NCI-H187 treated with DMSO at 0.1 percent for 48 hours (cell line): Measurements from ENCODE around the gene ANKRD44.

Source experiments
- DNase-seq: peaks from one replicate; lab custom pipeline; 2025; lab: John Stamatoyannopoulos, UW

The ANKRD44 gene

DNA sequence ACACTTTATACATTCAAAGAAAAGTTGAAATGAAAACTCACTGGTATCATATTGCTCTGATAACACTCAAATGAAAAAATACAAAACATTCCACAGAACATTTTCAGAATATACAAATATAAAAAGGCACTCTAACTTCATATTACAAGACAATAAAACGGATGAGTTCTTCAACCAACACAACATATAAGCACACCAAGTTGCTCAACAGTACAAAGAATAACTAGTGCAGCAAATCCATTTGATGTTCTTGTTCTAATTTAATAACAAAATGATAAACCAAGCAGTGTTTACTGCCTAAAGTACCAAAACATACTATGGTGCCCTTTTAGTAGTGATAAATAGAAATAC lies 323.3 kb downstream of the ANKRD44 start:
- no peak for DNase-seq

DNA sequence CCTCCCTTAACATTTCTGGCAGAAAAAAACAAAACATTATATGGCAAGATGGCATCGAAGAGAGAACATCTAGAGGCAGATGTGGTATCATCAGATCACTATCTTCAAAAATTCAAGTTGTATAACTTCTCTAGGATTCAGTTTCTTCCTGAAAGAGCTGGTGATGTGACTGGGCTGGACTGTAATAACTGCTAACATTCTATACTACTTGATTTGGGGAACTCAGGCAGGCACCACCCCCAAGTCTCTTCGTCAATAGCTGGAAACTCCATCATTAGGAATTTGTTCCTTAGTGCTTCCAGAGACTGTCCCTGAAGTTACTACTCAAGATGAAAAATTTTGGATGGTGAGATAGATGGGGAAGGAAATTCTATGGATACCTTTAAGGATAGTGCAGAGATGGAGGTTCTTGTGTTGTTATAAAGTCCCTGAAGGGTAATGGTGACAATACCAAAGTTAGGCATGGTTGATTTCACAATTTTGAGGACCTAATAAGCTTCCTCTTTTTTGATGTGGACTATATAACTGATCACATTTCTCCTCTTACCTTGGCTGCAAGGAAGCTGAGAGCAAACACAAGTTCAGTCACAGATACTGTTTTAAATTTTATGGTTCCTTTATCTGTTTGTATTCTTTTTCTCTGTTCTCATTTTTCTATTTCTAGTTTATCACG lies 324.9 kb downstream of the ANKRD44 start:
- no peak for DNase-seq

DNA sequence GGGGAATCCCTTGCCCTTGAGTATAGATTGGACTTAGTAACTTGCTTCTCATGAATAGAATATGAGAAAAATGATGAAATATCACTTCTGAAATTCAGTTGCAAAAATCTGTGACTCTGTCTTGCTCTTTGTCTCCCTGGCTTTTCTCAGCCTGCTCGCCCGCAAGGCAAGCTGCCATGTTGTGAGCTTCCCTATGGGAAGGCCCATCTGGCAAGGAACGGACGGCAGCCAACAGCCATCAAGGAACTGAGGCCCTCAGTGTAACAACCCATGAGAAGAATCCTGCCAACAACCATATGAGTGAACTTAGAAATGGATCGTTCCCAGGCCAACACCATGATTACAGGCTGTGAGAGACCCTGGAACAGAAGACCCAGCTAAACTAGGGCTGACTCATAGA lies 325.7 kb downstream of the ANKRD44 start:
- no peak for DNase-seq

DNA sequence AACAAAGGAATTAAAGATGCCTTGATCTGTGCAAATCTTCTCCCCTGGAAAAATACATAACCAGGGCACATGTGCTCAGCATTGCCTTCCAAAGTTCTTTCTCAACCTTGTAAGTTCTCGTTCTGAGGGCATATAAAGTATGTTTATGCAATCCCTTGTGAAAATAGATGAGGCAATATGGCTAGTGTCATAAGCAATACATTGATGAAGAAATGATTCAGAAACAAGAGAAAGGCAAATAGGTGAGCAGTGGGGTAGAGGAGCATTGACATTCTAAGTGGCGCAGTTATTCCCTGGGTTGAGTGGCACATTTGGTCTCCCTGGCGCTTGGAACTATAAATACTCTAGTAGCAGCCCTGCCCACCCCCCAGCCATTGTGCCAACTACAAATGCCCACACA lies 326.6 kb downstream of the ANKRD44 start:
- DNase-seq, result no peak

DNA sequence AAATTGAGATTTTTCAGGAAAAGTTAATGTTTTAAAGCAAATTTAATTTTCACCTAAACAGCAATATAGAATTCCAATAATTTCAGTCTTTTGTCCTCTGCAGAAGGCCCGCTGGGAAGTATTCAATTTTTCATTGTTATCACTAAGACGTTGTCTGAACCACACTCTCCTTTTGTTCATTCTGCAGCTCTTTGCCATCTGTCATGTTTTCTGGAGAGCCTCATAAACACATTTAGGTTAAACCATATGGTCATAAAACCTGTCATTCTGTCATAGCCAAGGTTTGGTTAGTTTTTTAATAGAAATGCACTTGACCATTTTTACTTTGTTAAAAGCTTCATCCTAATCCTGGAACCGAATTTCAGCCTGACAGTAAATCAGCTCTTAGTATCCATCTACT lies 330.1 kb downstream of the ANKRD44 start:
- peak; percentile 22 for DNase-seq

DNA sequence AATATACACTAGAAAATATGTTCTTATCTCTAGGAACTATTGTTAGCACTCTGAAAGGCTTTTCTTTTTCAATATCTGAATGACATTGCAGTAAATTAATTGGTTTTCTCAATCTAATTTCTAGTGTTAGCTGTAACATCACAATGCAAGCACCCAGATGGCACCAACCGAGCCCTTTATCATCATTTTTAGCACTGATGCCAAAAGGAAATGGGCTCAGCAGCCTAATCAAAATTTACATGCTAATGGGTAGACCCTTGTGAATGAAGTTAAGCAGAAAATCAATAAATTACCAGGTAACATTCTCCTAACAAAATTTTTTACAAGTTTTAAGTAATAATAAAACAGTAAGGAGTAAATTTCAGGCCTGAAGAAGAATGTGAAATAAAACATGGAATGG lies 330.6 kb downstream of the ANKRD44 start:
- DNase-seq, result no peak

DNA sequence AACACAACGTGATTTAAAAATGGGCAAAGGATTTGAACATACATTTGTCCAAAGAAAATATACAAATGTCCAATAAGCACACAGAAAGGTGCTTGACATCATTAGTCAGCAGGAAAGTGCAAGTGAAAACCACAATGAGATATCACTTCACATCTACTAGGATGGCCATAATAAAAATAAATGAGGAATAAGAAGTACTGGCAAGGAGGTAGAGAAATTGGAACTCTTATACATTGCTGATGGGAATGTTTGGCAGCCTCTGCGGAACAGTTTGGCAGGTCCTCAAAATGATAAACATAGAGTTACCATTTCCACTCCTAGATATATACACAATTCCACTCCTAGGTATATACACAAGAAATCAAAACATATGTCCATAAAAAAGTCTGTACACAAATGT lies 333.1 kb downstream of the ANKRD44 start:
- DNase-seq, result no peak

DNA sequence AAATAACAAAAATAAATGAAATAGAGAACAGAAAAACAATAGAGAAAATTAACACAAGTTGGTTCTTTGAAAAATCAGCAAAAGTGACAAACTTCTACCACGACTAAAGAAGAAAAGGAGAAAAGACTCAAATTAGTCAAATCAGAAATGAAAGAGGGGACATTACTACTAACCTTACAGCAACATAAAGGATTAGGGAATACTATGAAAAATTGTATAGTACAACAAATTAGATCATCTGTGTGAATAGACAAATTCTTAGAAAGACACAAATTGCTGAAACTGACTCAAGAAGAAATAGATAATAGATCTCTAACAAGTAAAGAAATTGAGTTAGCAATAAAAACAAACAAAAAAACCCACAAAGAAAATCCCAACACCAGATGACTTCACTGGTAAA lies 335.6 kb downstream of the ANKRD44 start:
- DNase-seq, result no peak

DNA sequence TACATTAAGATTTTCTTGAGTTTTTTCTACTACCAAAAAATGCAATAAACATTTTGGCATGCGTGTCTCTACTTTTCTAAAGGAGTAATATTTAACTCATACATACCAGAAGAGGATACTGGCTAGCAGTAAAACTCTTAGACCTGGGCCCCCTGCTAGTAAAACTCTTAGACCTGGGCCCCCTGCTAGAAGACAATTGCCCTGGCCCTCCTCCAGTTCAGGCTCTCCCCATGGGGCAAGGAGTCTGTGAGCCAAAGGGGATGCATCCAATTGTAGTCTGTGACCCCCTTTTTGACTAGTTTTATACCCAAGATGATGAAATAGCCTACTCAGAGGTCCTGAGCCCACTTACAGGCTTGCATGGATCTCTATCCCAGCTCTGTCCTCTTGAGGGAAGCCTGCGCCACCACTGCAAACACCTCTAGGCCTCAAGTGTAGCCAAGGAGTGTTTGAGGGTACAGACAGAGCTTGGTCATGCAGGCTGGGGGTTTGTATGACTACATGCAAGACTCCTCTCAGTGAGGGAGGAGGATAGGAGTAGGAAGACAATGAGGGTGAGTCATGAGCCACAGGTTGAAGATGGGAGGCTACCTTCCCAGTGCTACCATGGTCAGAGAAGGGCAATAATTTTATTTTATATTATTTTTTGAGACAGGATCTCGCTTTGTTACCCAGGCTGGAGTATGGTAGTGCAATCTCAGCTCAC lies 338.9 kb downstream of the ANKRD44 start:
- DNase-seq, result no peak

DNA sequence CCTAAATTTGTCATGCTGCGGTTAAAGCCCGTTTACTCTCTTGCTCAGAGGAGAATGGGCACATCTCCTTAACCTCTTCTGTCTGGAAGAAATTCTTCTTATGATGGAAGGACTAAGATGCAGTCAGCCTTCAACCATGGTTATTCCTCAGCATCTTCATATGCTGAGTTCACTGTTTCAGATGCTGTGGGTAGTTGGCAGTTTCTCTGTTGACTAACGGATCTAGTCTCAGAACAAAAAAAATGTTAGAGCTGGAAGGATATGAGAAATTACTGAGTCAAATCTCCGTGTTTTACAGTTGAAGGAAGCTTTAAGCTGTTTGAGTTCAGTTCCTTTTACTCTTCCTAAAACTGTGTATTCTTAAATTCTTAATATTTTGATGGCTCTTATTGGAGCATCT lies 340.5 kb downstream of the ANKRD44 start:
- DNase-seq, result no peak

DNA sequence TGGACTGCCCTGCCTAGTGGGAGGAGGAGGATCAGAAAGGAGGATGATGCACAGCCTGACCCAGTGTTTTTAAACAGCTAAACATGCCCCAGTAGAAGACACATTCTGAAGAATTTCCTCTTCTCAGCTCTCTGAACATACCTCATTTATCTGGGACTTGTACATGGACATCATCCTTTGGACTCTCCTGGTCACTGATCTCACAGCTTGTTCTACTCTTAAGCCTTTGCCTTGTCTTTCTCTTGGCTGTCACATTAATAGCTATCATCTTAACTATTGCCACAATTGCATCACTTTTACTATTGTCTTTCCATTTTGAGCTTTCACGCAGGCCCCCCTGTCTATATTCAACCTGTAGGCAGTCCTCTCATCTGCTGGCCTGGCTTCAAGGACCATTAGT lies 342.1 kb downstream of the ANKRD44 start:
- no peak for DNase-seq

DNA sequence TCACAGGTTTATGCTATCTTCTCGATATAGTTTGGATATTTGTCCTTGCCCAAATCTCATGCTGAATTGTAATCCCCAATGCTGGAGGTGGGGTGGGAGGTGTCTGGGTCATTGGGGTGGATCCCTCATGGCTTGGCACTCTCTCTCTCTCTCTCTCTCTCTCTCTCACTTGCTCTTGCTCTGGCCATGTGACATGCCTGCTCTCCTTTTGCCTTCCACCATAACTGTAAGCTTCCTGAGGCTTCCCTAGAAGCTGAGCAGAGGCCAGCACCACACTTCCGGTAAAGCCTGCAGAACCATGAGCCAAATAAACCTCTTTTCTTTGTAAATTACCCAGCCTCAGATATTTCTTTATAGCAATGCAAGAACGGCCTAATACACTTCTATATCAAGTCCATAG lies 342.8 kb downstream of the ANKRD44 start:
- no peak for DNase-seq

DNA sequence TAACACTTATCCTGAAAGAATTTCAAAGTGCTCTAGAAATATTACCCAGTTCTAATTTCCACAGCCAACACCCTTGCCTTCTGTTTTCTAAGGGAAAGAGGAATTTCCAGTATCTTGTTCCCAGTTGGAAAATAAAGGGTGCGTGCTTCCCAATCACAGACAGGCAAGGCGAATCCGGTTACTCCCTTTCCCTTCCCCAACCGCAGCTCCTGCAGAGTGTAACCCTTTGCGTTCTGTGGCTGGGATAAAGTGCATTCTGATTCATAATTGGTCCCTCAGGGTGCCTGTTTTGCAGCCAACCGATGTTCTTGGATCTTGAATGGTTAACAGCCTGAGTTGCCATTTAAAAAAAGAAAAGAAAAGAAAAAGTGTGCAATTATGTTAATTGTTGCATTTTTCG lies 343.5 kb downstream of the ANKRD44 start:
- no peak for DNase-seq

DNA sequence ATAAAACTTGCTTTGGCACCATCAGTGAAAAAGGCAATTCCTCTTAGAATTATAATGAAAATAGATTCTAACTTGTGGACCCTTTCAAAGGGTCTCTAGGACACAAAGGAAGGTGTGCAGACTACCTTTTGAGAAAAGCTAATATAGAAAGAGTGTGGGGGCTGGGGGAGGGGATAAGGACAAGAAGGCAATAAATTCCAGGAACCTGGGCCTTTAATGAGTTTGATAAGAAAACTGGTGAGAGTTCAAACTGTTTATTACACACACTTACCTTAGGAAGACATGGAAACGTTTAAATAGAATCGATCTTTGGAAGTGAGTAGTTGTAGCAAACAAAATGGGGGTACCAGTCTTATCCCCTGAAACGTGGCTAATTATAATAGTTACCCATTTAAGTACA lies 344.5 kb downstream of the ANKRD44 start:
- no peak for DNase-seq

DNA sequence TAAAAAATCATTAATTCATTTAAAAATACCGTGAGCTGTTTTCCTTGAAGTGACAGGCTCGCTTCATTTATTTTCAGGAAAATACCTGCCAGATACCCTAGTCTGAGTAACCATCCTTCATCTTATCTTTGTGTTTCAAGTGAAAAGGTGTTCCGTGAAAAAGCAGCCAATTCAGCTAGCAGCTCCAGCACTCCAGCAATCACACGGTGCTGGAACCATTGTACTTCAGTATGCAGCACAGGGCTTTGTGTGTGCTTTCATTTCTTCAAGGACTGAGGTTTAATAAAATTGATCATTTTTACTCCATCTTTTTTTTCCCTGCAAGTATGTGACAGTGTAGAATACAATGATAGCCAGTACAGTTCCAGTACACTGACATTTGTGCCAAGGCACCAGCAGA lies 344.9 kb downstream of the ANKRD44 start:
- DNase-seq, result no peak

DNA sequence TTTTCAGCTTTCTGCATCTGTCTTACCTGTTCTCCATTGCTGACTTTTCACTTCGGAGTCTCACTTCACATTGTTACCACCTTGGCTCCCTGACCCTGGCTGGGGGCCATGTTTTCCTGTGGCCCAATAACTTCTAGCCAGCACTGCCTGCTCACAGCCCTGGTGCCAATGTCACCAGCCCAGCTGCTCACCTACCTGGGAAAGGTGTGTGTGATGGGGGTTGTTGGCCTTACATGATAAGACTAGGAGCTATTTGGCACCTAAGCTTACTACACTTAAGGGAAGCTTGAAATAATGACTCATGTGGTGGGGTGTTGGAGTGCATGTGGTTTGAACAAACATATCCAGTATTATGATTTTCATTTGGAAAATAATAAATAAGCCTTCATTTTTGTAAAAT lies 346.6 kb downstream of the ANKRD44 start:
- DNase-seq, result no peak

DNA sequence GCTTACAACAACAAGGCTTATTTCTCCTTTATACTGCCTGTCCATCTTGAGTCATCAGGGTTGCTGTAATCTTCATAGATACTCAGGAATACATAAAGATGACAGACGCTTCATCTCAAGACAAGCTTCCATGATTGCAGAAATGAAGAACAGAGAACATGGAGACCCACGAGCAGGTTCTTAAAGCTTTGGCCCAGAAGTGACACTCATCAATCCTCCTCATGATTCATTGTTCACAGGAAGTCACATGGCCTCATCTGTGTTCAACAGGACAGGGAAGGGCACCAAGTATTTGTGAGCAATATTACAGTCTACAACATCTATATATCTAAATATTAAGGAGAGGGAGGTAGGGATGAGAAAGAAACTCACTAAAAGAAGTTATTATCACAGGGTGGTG lies 347.5 kb downstream of the ANKRD44 start:
- DNase-seq, result no peak

DNA sequence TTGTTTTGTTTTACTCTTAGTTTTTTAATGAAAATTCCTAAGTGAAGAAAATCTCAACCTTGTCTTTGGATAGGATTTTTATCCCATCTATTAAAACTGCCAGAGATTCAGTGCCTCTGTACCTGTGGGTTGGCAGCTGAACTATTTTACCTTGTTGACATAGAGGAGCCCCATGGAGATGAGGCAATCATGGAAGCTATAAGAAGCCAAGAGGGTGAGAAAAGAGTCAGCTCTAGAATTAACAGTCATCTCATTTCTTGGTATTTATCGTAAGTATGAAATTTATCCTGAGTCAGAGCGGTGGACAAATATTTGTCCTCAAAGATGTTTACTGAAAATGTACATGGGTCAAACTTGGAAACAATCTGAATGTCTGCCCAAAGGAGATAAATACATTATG lies 348.3 kb downstream of the ANKRD44 start:
- no peak for DNase-seq

DNA sequence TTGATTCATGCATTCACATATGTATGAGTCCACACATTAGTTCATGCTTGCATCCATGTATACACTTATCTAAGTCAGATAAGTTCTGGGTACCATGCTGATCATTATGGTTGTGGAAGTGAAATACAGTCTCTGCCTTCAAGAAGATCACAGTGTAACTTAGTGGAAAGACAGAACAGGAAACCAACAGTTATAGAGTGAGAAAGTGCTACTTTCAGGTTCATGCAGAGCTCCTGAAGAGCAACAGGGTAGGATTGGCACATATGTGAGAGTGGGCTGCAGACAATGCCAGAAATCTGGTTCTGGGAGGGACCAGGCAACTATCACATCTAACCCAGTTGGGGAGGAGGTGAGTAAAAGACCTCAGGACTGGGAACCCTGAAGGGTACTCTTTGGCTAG lies 348.7 kb downstream of the ANKRD44 start:
- no peak for DNase-seq

DNA sequence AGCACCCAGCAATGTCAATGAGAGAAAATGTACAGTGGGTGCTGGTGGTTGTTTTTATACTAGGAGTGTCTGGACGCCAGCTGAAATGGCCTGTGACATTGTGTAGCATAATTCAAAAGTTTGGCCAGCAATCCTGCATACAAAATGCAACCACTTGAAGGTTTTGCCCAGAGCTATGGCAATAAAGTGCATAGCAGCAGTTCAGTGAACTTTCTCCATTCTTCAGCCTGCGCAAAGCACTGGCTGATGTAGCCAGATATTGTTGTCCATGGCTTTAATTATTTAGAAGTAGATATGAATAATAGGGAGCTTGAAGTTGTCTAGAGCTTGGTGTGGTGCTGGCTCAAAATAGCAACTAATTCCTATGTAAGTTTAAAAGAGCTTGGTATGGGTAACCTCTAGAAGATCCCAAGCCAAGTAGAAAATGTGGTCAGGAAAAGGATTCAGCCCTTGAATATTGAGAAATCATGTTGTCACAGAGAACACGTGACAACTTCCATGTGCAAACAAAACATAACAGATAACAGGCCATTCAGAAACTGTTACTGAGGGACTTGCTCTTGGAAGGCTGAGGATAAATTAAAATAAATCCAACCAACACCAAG lies 350.7 kb downstream of the ANKRD44 start:
- no peak for DNase-seq

DNA sequence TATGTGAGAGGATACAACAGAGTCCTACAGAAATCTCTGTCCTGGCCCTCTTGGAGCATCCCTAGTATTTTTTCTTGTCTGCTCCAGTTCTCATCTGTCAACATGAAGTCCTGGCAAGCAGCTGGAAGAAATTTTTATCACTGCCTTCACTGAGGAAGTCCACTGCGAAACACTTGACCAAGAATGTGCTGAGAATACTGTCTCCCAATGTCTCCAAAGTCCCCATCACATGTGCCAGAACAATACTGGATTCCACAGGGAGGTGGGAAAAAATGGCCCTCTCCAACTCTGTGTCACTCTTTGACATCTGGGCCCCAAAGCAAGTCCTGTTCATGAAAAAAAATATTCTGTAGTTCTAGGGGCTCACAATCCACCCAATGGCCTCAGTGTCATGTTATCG lies 351.3 kb downstream of the ANKRD44 start:
- no peak for DNase-seq

DNA sequence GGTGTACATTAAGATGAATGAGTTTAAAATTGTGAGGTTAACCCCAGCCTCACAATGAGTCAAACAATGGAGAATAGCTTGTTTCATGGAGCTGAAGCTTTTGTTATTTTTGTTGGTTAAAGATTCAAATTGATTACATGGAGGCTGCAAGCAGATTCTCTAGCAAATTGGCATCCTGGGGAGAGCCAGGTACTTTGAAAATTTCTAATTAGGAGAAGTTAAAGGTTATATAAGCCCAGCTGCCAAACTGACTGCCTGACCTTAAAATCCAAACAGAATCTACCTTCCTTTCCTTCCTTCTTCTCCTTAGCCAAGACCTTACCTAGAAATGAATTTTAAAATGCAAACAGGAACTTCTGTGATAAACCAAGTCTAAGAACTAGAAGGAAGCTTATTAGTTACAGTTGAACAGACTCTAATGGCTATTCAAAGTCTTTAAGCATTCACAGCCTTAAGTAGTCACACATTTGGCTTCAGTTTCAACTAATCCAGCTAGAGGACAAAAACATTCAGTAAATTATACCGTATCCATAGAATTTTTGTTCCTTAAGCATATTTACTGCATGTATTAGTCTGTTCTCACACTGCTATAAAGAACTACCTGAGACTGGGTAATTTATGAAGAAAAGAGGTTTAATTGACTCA lies 352.6 kb downstream of the ANKRD44 start:
- DNase-seq, result no peak

DNA sequence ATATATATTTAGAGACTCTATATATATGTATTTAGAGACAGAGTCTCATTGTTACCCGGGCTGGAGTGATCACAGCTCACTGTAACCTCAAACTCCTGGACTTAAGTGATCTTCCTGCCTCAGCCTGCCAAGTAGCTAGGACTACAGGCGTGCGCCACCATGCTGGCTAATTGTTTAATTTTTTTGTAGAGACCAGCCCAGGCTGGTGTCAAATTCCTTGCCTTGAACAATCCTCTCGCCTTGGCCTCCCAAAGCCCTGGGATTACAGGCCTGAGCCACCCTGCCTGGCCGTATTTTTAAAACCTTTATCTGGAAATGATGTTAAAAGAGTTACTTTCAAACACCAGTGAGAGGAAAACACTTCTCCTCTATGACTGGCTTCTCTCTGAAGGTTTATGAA lies 353.1 kb downstream of the ANKRD44 start:
- DNase-seq, result no peak
